Stimulated activated naive CD8-positive, alpha-beta T cell treated with anti-CD3 and anti-CD28 coated beads, Interleukin-15, Interleukin-2, amounts not matched to agents 100 U/mL and 50 U/mL, for 24 hours (primary cell): ENCODE measurements around the gene UCMA.
A peak's percentile ranks its signal among the peaks of the same experiment; 100 is the strongest.

Experiments used
- ATAC-seq: fragments of 150-1000 bp; cut with Tn5 transposase; one replicate; pipeline ENCODE4 v1.10.0; 2021
- DNase-seq: peaks from one replicate; pipeline ENCODE4 v3.0.0; 2021

The UCMA gene

DNA sequence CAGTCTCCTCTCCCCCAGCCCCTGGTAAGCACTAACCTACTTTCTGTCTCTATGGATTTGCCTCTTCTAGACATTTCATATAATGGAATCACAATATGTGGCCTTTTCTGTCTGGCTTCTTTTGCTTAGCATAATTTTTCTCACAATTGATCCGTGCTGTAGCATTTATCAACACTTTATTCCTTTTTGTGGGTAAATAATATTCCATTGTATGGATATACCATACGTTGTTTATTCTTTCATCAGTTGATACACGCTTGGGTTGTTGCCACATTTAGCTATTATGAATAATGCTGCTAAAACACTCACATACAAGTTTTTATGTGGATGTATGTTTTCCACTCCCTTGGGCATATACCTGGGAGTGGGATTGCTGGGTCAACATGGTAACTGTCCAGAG is 47.0 kb downstream of the UCMA start:
- ATAC-seq (no peak), DNase-seq (no peak)

- DNase-seq (no peak), ATAC-seq (no peak)
Observed at GRCh38 chr10:13184730-13185514, 49.3 kb downstream of the UCMA start.

- DNase-seq (no peak), ATAC-seq (no peak)
Observed at GRCh38 chr10:13184276-13184675, 49.9 kb downstream of the UCMA start.

- peak; percentile 15 for ATAC-seq
- DNase-seq, result no peak
Observed at GRCh38 chr10:13183625-13184024, 50.5 kb downstream of the UCMA start.

DNA sequence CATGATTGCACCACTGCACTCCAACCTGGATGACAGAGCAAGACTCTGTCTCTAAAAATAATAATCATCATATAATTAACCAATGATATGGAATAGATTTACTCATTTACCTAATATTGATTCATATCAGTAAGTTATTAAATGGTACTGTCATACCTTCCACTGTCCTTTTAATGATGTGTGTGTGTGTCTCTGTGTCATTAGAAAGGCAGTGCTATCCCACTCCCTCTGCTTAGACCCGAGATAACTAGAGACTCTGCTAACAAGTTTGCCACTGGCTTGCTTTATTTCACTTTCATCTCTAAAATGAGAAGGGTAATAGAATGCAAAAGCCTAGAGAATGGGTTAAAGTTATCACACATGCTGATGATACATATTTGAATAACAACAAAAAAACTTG is 51.8 kb downstream of the UCMA start:
- DNase-seq, result no peak
- ATAC-seq, result no peak

DNA sequence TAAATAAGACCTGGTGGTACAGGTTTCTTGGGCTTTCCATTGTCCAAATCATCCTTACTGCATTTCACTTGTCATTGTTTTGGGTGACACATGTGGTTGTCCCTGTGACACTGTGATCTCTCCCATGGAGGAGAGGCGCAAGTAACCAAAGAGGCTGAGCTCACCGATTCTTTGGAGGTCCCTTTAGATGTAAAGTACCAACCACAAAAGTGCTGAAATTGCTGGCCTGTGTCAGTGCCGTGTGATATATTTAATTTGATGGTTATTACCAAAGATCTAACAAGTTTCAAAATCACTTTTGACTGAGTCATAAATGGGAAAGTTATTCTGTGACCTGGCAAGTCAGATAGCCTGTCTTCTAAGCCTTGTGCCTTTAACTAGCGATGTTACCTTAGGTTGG is 53.4 kb downstream of the UCMA start:
- no peak for DNase-seq
- peak; percentile 81 for ATAC-seq

DNA sequence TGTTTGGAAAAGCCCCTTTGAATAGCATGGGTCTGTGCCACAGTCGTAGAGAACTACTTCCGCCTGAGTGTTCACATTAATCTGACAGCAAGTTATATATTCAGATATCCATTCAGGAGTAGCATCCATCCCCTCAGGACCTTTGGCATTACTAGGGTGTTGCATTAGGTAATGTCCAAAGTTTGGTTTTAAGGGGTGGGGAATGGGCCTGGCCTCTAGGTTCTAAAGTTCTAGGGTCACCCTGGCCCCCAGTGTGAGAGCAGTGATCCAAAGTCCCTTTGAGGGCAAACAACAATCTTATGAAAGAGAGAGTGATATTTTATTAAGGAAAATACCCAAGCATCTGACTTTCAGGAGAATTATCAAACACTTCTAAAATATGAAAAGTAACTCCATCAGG is 60.6 kb downstream of the UCMA start:
- no peak for ATAC-seq
- no peak for DNase-seq
